ENCODE data around the gene ANKS6. TPM values are rescaled to one million over a fixed set of nuclear protein-coding genes. Genes with fewer than 3 reads are reported as not detected.

ANKS6 gene
- total RNA-seq, 6 donors from 2014 or later, result 25.6 to 56.2 (median 34.2) TPM

DNA sequence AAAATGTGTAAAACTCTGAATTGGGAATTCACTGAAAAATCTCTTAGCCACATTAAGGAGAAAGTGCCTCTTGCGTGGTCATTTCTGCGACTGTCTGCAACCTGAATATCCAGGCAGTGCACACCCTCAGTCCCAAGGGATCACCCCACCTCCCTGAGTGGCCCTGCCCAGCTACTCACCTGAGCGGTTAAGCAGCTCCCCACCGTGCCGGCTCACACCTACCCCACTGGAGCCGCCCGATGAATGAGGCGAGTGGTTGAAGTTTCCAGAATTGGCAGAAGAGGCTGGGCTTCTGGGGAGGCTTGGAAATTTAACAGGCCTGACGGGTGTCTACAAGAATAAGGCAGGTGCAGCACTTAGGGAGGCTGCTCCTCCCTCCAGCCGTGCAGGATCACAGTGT lies 25.6 kb downstream of the ANKS6 start:
- TF ChIP-seq, protein P1, sequence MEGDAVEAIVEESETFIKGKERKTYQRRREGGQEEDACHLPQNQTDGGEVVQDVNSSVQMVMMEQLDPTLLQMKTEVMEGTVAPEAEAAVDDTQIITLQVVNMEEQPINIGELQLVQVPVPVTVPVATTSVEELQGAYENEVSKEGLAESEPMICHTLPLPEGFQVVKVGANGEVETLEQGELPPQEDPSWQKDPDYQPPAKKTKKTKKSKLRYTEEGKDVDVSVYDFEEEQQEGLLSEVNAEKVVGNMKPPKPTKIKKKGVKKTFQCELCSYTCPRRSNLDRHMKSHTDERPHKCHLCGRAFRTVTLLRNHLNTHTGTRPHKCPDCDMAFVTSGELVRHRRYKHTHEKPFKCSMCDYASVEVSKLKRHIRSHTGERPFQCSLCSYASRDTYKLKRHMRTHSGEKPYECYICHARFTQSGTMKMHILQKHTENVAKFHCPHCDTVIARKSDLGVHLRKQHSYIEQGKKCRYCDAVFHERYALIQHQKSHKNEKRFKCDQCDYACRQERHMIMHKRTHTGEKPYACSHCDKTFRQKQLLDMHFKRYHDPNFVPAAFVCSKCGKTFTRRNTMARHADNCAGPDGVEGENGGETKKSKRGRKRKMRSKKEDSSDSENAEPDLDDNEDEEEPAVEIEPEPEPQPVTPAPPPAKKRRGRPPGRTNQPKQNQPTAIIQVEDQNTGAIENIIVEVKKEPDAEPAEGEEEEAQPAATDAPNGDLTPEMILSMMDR (IDR thresholded peaks at IDR 0.05), result no peak
- no peak for TF ChIP-seq POLR2AphosphoS5 (IDR thresholded peaks at IDR 0.05)
- TF ChIP-seq EP300 (IDR thresholded peaks at IDR 0.05), result no peak
- TF ChIP-seq POLR2A (IDR thresholded peaks at IDR 0.05), result no peak
- ATAC-seq (ENCODE audit: low FRiP score in 2 of 2) (no peak), DNase-seq (no peak)
- 92 to 94% methylated on average over 3 to 10 of the region's 10 CpGs for WGBS, 2 donors
- no peaks in the 10 kb centered on the region for H3K27me3 ChIP-seq
- H3K27ac ChIP-seq, result no peak overlapping the region
- H3K4me1 ChIP-seq, result no peaks in the 10 kb centered on the region
- no peaks in the 10 kb centered on the region for H3K9me3 ChIP-seq
- H3K36me3 ChIP-seq, result peaks cover 15 to 80% (median 48%) of the 10 kb centered on the region in 4 donors
- no peak overlapping the region for H3K4me3 ChIP-seq

DNA sequence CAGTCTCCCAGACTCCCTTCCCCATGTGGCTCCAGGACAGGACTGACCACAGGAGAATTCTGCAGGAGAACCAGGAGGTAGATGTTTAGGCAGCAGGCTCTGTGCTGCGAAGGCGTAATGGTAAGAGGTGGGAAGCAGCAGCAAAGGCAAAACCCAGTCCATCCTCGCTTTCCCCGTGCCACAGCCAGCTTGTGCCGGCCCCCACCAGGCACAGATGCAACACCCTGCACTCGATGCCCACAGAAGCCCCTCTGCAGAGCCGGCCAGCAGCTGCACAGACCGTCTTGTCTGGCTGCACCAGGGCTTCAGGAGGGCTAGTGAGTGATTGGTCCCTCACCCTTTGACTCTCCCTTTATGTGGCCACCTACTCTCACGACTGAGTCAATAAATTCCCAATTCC lies 28.0 kb downstream of the ANKS6 start:
- no peaks in the 10 kb centered on the region for H3K27me3 ChIP-seq
- DNase-seq (peak in 1 of 2 donors; percentile 41), ATAC-seq (ENCODE audit: low FRiP score in 2 of 2) (no peak)
- 96 to 97% methylated on average over 9 of the region's 9 CpGs for WGBS, 2 donors
- H3K4me1 ChIP-seq, result no peaks in the 10 kb centered on the region
- H3K27ac ChIP-seq, result no peak overlapping the region
- no peaks in the 10 kb centered on the region for H3K9me3 ChIP-seq
- peaks cover 15 to 79% (median 44%) of the 10 kb centered on the region in 4 donors for H3K36me3 ChIP-seq
- H3K4me3 ChIP-seq, result no peak overlapping the region
- no peak for TF ChIP-seq POLR2AphosphoS5 (IDR thresholded peaks at IDR 0.05)

DNA sequence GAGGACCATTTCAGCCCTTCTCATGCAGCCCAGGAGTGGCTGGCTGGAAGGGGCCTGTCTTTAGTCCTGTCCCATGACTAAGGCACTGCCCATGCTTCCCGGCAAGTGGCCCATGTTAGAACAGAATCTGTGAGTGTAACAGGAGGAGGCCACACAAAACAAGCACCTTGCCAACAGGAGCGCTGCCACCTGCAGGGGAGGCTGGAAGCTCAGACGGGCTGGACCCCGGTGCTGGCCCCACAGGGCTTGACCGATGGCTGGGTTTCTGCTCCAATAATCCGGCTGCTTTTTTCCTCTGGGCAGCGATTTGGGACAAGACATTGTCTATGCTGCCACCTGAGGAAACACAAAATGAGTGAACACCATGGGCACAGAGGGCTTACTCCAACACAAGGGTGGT lies 28.4 kb downstream of the ANKS6 start:
- H3K36me3 ChIP-seq, result peaks cover 15 to 75% (median 41%) of the 10 kb centered on the region in 4 donors
- ATAC-seq (ENCODE audit: low FRiP score in 2 of 2), result no peak
- H3K27ac ChIP-seq, result no peak overlapping the region
- H3K4me3 ChIP-seq, result no peak overlapping the region
- no peaks in the 10 kb centered on the region for H3K4me1 ChIP-seq
- TF ChIP-seq, protein P1 (IDR thresholded peaks at IDR 0.05), result no peak
- TF ChIP-seq EP300 (IDR thresholded peaks at IDR 0.05), result no peak
- no peaks in the 10 kb centered on the region for H3K27me3 ChIP-seq
- no peaks in the 10 kb centered on the region for H3K9me3 ChIP-seq
- DNase-seq, result no peak
- WGBS, 2 donors, result 92 to 100% methylated on average over 2 to 7 of the region's 7 CpGs

DNA sequence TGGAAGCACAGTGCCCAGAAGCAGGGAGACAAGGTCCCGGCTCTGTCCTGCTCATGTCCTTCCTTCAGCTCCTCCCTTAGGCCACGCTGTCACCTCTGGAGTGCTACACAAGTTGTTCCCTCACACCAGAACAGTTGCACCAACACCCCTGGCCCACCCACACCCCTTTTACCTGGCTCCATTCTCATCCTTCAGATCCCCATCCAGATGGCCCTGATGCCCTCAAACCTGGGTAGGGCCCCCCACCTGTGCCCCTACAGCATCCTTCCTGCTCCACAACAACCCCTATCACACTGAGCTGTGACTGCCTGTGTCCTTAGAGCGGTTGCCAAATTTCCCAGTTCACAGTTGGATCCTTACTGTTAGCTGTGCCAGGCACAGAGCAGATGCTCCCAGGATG lies 29.2 kb downstream of the ANKS6 start:
- H3K36me3 ChIP-seq, result peaks cover 14 to 68% (median 33%) of the 10 kb centered on the region in 4 donors
- 92 to 95% methylated on average over 3 of the region's 3 CpGs for WGBS, 2 donors
- H3K27ac ChIP-seq, result no peak overlapping the region
- H3K27me3 ChIP-seq, result no peaks in the 10 kb centered on the region
- H3K9me3 ChIP-seq, result no peaks in the 10 kb centered on the region
- TF ChIP-seq POLR2AphosphoS5 (IDR thresholded peaks at IDR 0.05) (no peak), POLR2A (IDR thresholded peaks at IDR 0.05) (no peak)
- TF ChIP-seq, protein P1 (IDR thresholded peaks at IDR 0.05), result no peak
- ATAC-seq (ENCODE audit: low FRiP score in 2 of 2), result peak in 1 of 2 donors; percentile 54
- no peaks in the 10 kb centered on the region for H3K4me1 ChIP-seq
- H3K4me3 ChIP-seq, result no peak overlapping the region
- no peak for DNase-seq

DNA sequence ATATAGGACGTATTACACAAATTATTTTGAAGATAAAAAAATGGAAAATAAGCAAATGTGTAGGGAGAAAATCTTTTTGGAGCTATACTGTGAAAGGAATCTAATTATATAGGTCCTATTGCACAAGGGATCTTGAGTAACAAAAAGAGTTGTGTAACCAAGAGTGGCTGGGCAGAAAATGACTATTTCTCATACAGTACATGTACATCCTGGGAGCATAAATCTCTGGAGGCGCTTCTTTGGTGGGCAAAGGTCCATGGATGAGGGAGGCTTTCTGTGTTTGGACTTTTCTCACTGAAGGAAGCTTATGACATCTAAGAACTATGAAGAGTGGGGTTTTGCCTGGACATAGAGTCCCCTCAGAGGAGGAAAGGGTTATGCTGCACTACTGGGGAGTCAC lies 29.8 kb downstream of the ANKS6 start:
- DNase-seq (no peak), ATAC-seq (ENCODE audit: low FRiP score in 2 of 2) (no peak)
- H3K4me1 ChIP-seq, result no peaks in the 10 kb centered on the region
- TF ChIP-seq POLR2AphosphoS5 (IDR thresholded peaks at IDR 0.05), result no peak
- TF ChIP-seq EP300 (IDR thresholded peaks at IDR 0.05), result no peak
- no peak for TF ChIP-seq POLR2A (IDR thresholded peaks at IDR 0.05)
- TF ChIP-seq, protein P1 (IDR thresholded peaks at IDR 0.05), result no peak
- no peaks in the 10 kb centered on the region for H3K27me3 ChIP-seq
- no peak overlapping the region for H3K27ac ChIP-seq
- H3K9me3 ChIP-seq, result no peaks in the 10 kb centered on the region
- peaks cover 8 to 61% (median 30%) of the 10 kb centered on the region in 4 donors for H3K36me3 ChIP-seq
- no peak overlapping the region for H3K4me3 ChIP-seq
- 79 to 86% methylated on average over 2 of the region's 2 CpGs for whole genome bisulfite sequencing, 2 donors

Measured in upper lobe of left lung (tissue), 6 donors.